GM20431 (cell line): Measurements from ENCODE around the gene MTX1.
"Not testable (repeated sequence)": the region's sequence is repeated elsewhere in the genome, so short reads cannot be mapped to it uniquely, and the experiment has no call there.

Source experiments
- in situ Hi-C: fragments of 300-500 bp; cut with MseI, MboI; formaldehyde crosslinking; loops from one replicate; pipeline ENCODE4 v1.15.0; 2020; ENCODE audit warnings: low sequenced_read_pairs; ENCODE audit not compliant: unreplicated experiment

Gene MTX1

DNA sequence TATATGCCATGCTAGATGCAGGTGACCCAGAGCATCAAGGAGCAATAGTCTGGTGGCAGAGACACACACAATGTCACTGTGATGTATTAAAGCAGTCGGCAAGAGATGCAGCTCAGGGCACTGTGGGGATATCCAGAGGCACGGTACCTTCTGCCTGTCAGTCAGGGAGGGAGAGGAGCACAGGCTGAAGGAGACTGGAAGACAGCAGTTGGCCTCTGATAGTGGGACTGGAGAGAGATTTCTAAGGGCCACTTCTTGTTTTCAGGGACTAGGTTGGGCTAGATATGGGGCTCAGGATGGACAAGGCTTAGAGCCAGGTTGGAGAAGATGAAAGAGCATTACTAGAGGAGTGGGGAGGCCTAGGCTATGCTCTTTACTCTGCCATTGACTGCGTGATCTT is 22.8 kb downstream of the MTX1 start:
- in situ Hi-C loops, result not testable (repeated sequence)

- in situ Hi-C loops, result not testable (repeated sequence)
Observed at GRCh38 chr1:155232001-155232978, 23.8 kb downstream of the MTX1 start.

DNA sequence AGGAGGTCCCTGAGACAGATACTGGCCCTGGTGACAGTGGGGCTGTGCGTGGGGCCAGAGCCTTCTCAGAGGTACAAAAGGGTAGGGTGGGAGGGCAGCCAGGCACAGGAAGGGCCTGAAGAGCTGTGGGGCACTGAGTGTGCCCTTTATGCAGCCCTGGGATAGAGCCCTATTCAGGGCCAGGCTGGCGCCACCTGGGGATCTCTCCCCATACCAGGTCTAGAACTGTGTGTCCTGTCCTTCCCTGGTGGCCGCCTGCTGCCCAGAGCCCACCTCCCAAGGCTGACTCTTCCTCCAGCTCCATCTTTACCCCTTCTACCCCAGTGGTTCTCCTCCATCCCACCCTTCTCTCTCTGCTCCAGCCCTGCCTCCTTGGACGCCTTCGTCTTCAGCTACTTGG is 25.0 kb downstream of the MTX1 start:
- in situ Hi-C loops, result not testable (repeated sequence)

DNA sequence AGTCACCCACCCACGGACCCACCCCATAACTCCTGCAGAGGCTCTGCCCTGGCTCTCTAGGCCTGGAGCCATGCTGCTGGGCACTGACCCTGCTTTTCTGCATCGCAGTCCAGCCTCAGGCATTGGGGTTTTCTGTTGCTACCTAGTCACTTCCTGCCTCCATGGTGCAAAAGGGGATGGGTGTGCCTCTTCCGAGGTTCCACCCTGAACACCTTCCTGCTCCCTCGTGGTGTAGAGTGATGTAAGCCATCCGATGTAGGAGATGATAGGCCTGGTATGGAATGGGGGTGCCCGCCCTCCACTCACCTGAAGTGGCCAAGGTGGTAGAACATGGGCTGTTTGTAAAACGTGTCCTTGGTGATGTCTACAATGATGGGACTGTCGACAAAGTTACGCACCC is 26.9 kb downstream of the MTX1 start:
- in situ Hi-C loops, result not testable (repeated sequence)

- in situ Hi-C loops, result no loop called here
Observed at GRCh38 chr1:155236451-155236850, 28.0 kb downstream of the MTX1 start.

DNA sequence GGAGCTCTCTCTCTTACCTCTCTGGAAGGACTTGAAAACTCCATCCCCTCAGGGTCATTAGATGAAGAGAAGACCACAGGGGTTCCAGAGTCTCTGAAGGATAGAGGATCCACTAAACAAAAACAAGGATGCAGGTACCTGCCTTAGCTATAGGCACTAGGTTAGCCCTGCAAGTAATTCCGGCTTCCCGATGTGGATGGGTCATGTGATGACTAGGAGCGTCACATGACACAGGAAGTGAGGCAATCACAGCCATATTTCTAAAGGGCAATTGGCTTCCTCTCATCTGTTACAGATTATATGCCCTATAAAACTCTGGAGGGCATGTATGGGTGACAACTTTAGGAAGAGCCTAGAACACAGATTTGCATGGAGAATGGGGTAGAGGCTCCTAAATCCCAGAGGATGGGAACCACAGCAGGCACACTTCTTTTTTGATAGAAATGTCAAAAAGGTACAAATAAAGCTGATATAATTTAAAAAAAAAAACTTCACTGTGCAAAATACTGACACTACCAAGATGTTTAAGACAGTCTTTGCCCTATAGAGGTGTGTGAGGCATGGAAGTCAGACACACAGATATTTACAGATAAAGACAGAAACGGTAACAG is 32.7 kb downstream of the MTX1 start:
- in situ Hi-C loops, result no loop called here

- in situ Hi-C loops, result no loop called here
Observed at GRCh38 chr1:155241841-155242264, 33.4 kb downstream of the MTX1 start.

GRCh38 chr1:155242805-155243358 is 34.4 kb downstream of the MTX1 start:
- in situ Hi-C loops, result no loop called here

DNA sequence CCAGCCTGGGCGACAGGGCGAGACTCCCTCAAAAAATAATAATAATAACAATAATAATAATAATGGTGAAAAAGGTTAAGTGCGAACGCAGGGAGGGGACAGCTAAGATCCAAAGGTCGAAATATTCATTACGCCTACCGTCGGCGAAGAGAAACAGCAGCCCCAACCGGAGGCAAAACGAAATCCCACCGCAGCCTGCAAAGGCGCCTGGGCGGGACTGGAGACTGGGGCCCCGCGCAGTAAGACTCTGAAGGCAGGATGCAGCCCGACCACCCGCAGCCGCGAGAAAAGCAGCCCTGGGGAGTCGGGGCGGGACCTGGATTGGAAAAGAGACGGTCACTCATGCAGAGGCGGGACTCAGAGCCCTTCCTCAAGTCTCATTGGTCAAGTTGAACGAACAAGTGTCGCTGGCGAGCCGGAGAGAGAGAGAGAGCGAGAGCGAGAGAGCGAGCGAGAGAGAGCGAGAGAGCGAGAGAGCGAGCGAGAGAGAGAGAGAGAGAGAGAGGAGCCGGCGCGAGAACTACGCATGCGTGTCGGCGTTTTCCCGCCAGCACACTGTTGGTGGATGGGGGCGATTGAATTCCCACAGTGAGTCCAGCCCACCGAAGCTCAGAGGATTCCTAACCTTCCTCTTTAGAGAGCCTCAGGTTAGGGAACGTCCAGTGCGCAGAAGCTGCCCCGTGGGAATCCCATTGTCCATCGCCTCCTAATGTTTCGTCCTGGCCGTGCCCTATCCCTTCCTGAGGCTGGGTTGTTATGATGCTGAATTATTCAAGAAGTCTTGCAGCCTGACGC is 36.1 kb downstream of the MTX1 start:
- in situ Hi-C loops, result no loop called here

DNA sequence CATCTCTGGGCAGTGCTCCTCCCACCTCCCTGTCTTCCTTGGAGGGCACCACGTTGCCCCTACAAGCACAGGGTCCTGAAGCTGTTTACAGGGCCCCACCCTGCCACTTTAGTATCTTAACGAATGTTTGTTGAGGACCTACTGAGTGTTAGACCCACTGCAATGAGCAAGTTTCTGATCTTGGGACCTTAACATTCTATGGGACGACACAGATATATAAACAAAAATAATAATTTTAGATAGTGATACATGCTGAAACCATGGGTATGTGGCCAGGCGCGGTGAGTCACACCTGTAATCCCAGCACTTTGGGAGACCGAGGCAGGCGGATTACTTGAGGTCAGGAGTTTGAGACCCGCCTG is 36.6 kb downstream of the MTX1 start:
- in situ Hi-C loops, result no loop called here

DNA sequence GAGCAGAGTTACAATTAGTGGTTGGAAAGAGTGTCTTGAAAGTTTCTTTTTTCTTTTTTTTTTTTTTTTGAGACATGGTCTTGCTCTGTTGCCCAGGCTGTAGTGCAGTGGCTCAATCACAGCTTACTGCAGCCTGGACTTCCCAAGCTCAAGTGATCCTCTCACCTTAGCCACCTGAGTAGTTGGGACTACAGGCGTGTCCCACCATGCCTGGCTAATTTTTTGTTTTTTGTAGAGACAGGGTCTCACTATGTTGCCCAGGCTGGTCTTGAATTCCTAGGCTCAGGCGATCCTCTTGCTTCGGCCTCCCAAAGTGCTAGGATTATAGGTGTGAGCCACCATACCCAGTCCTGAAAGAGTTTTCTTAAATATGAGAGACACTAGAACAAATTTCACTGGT is 38.3 kb downstream of the MTX1 start:
- in situ Hi-C loops, result not testable (repeated sequence)

- in situ Hi-C loops, result no loop called here
Observed at GRCh38 chr1:155247667-155248553, 39.4 kb downstream of the MTX1 start.

DNA sequence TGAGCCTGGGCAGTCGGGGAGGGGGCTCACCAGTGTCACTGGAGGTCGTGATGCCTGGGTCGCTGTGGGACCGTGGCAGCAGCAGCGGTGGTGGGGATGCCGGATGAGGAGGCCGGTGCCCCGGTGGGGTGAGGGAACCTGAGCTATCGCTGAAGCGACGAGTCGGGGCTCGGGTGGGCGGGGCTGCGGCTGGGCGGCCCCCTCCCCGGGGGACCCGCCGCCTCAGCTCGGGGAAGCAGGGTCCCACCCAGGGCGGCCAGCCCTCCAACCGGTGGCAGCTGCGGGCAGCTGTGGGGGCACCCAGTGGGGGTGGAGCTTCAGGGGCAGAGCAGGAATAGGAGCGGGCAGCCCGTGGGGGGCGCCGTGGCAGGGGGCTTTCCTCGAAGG is 41.7 kb downstream of the MTX1 start:
- in situ Hi-C loops, result no loop called here

DNA sequence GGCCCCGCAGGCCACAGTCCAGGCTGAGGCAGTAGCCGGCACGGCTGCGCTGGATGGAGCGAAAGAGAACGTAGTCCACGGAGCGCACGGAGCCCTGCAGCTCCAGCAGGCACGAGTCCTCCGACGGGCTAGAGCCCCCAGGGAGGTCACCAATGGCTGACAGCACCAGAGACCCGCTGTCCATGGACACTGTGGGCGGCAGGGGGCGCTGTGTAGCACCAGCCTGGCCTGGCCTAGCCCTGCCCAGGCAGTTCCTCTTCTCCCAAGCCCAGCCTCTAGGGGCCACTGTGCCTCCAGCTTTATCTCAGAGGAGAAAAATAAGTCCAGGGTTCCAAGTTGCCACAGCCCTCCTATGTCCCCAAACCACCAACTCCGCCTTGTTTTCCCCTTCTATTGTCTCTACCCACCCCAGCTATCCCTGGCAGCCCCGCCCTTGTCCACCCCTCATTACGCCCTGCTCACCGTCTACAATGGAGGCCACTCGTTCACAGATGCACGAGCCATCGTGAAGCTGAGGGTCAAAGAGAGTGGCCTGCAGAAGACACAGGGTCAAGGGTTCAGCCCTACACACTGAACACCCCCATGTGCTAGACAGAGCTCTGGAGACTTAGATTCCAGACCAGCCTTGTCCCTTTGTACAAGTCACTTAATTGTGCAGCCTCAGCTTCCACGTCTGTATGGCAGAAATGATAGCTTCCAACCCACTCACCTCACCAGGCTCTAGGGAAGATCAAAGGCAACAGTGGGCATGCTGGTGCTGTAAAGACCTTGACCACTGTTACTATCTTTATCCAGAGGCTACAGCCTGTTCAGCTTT is 42.3 kb downstream of the MTX1 start:
- in situ Hi-C loops, result no loop called here

- in situ Hi-C loops, result no loop called here
Observed at GRCh38 chr1:155251566-155251965, 43.1 kb downstream of the MTX1 start.

- in situ Hi-C loops, result no loop called here
Observed at GRCh38 chr1:155253208-155253607, 44.7 kb downstream of the MTX1 start.

GRCh38 chr1:155253797-155254196 is 45.3 kb downstream of the MTX1 start:
- in situ Hi-C loops, result no loop called here

- in situ Hi-C loops, result no loop called here
Observed at GRCh38 chr1:155254228-155254713, 45.8 kb downstream of the MTX1 start.
